ENCODE measurements around the gene MYH11.

- no peak for TF ChIP-seq CTCF (IDR thresholded peaks at IDR 0.05)
- no peak for TF ChIP-seq POLR2A (IDR thresholded peaks at IDR 0.05)
Observed at GRCh38 chr16:15677447-15677846, 179.4 kb downstream of the MYH11 start.
